Suprapubic skin (tissue), 4 donors: ENCODE results near the gene ARID3A. TPM values are rescaled to one million over a fixed set of nuclear protein-coding genes. Genes with fewer than 3 reads are reported as not detected.
A peak's percentile ranks its signal among the peaks of the same experiment; 100 is the strongest.
"Not testable (repeated sequence)": the region's sequence is repeated elsewhere in the genome, so short reads cannot be mapped to it uniquely, and the experiment has no call there.

ENCODE experiments used
- DNase-seq, 2 donors: peaks; one replicate each; pipeline ENCODE4 v3.0.0-alpha.2; 2019; ENCODE audit warnings: low spot score in 2 of 2
- H3K27ac ChIP-seq: fragments of 200-600 bp; sonication (generic); one replicate; pipeline ENCODE4 v1.5.1; 2019
- H3K27me3 ChIP-seq: fragments of 200-600 bp; sonication (generic); one replicate; pipeline ENCODE4 v1.5.1; 2019
- H3K36me3 ChIP-seq: fragments of 200-600 bp; sonication (generic); one replicate; pipeline ENCODE4 v1.5.1; 2019
- H3K4me1 ChIP-seq: fragments of 200-600 bp; sonication (generic); one replicate; pipeline ENCODE4 v1.5.1; 2019
- H3K4me3 ChIP-seq: fragments of 200-600 bp; sonication (generic); one replicate; pipeline ENCODE4 v1.5.1; 2019; ENCODE audit warnings: mild to moderate bottlenecking
- H3K9me3 ChIP-seq: fragments of 200-600 bp; sonication (generic); one replicate; pipeline ENCODE4 v1.5.1; 2019
- EP300 ChIP-seq: sonication (generic); formaldehyde crosslinking; IDR thresholded peaks from one replicate; pipeline ENCODE4 v1.6.1; 2017; ENCODE audit warnings: antibody characterized with exemption
- POLR2A ChIP-seq, 2 donors: fragments of 450-650 bp; IDR thresholded peaks; one replicate each; pipeline ENCODE4 v1.6.1; 2017; ENCODE audit warnings: antibody characterized with exemption in 2 of 2, mild to moderate bottlenecking in 2 of 2, moderate library complexity in 2 of 2
- POLR2AphosphoS5 ChIP-seq, 3 donors: sonication (generic); formaldehyde crosslinking; IDR thresholded peaks; one replicate each; pipeline ENCODE4 v1.6.1; 2017; ENCODE audit warnings: antibody characterized with exemption in 3 of 3
- WGBS: methylation state at CpG from one replicate; pipeline ENCODE4 v1.1.5; 2018; 5-methylcytosine and 5-hydroxymethylcytosine counted together
- total RNA-seq, 4 donors: library from RNA; depleted of rRNA; stranded (reverse); fragments of >200 nt; gene quantifications; one replicate each; pipeline ENCODE4 v1.1.0, GENCODE V29; 2016
- TF ChIP-seq, protein P1 (sequence below), 2 donors: fragments of 200-600 bp in 1 of 2; fragments of 450-650 bp in 1 of 2; sonication (generic) in 1 of 2; IDR thresholded peaks; one replicate each; pipeline ENCODE4 v1.5.1; 2016 to 2019; ENCODE audit warnings: antibody characterized with exemption in 2 of 2, mild to moderate bottlenecking in 1 of 2, moderate library complexity in 1 of 2

The ARID3A gene
- total RNA-seq, 4 donors from 2014 or later: 4.7 to 7.5 (median 6.1) TPM

DNA sequence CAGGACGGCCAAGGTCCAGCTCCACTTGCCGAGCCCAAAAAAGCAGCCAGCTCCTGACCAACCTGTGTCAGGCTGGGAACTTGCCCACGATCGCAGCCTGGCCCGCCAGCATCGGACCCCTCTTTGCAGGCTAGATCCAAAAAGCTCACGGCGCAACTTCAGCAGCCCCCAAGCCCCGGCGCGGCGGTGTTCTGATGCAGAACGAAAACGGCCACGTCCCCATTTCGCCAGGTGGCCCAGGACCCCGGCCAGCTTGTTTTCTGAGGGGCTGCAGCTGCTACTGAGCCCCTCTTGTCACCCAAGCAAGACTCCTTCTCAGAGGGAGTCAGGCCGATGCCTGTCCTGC, 93.8 kb downstream of the ARID3A start:
- Histone ChIP-seq H3K4me1 (peaks cover 68% of the 10 kb centered on the region), H3K36me3 (no peaks in the 10 kb centered on the region), H3K4me3 (peak overlapping the region; percentile 81), H3K9me3 (no peaks in the 10 kb centered on the region), H3K27ac (no peak overlapping the region), H3K27me3 (no peaks in the 10 kb centered on the region)
- no CpG with 5 or more reads among the region's 18 CpGs for WGBS
- TF ChIP-seq, protein P1, sequence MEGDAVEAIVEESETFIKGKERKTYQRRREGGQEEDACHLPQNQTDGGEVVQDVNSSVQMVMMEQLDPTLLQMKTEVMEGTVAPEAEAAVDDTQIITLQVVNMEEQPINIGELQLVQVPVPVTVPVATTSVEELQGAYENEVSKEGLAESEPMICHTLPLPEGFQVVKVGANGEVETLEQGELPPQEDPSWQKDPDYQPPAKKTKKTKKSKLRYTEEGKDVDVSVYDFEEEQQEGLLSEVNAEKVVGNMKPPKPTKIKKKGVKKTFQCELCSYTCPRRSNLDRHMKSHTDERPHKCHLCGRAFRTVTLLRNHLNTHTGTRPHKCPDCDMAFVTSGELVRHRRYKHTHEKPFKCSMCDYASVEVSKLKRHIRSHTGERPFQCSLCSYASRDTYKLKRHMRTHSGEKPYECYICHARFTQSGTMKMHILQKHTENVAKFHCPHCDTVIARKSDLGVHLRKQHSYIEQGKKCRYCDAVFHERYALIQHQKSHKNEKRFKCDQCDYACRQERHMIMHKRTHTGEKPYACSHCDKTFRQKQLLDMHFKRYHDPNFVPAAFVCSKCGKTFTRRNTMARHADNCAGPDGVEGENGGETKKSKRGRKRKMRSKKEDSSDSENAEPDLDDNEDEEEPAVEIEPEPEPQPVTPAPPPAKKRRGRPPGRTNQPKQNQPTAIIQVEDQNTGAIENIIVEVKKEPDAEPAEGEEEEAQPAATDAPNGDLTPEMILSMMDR (IDR thresholded peaks at IDR 0.05): no peak
- no peak for TF ChIP-seq POLR2AphosphoS5 (IDR thresholded peaks at IDR 0.05)
- TF ChIP-seq EP300: no peak
- TF ChIP-seq POLR2A (IDR thresholded peaks at IDR 0.05): no peak
- DNase-seq: no peak

DNA sequence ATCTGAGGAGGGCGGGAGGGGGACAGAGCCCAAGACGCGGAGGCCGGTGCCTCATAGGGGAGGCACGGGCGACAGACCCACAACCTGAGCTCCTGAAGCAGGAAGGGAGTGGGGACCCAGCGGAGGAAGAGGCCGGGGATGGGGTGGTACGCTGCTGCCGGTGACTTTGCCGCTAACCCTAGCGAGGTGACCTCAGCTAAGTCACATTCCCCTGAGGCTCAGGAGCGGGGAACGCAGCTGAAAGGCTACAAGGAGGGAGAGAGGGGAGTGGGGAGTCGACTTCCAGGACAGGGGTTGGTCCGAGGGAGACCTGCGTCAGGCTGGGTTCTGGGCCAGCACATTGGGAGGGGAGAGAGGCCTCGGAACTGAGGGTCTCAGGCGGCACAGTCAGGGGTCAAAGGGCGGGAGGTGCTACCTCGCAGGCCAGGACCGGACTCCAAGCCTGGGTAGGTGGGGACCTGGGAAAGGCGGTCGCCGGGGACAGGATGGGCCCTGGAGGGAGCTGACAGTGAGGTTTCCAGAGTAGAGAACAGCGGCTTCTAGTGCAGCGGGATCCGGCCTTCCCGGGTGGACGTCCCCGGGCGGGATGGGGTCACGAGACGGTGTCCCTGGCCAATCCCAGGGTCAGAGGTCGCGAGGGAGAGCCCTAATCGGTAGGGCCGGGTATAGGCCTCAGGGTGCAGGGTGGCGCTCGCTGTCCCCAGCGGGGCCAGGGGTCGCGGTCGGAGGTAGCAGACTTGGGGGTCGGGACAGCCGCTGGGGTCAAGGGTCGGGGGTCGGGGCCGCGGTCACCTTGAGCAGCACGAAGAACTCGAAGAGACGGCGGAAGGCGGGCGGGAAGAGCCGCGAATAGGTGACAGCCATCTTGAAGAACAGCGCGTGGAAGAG, 94.4 kb downstream of the ARID3A start:
- H3K9me3 ChIP-seq: no peaks in the 10 kb centered on the region
- DNase-seq: no peak
- H3K27ac ChIP-seq: peak overlapping the region; percentile 90
- H3K4me1 ChIP-seq: peaks cover 61% of the 10 kb centered on the region
- 0% methylated on average over 41 of the region's 60 CpGs for WGBS
- peak overlapping the region; percentile 81 for H3K4me3 ChIP-seq
- TF ChIP-seq EP300 (no peak), POLR2AphosphoS5 (IDR thresholded peaks at IDR 0.05) (no peak), POLR2A (IDR thresholded peaks at IDR 0.05) (no peak)
- TF ChIP-seq, protein P1 (IDR thresholded peaks at IDR 0.05): no peak
- H3K36me3 ChIP-seq: no peaks in the 10 kb centered on the region
- no peaks in the 10 kb centered on the region for H3K27me3 ChIP-seq

DNA sequence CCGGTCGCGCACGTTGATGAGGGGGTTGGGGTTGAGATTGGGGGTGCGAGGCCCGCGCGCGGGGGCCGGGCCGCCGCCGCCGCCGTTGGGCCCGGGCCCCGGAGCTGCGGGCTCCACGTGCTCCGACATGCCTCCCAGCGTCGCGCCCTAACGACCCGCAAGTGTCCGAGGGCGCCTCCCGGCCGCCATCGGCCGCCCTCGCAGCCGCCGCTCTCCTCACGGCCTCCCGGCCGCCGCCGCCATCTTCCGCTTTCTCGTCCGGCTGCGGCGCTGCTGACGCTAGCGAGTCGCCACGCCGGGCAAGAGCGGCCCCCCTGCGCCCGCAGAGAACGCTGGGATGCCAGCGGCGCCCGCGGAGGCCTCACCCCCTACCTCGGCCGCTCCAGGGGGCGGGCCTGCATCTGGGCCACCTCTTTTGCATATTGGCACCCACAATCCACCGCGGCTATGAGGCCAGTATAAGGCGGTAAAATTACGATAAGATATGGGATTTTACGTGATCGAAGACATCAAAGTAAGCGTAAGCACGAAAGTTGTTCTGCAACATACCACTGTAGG, 95.1 kb downstream of the ARID3A start, which contains the start of gene TMEM259:
Gene TMEM259 (minus strand): TSS at position 256 of the 558 bp plus-strand sequence. CDS start 127 bp downstream, at position 129.
- Histone ChIP-seq H3K27me3 (no peaks in the 10 kb centered on the region), H3K4me3 (peak within 1 kb of the TSS; percentile 81), H3K9me3 (no peaks in the 10 kb centered on the region), H3K36me3 (no peaks in the 10 kb centered on the region), H3K4me1 (peaks cover 55% of the 10 kb centered on the region), H3K27ac (peak within 1 kb of the TSS; percentile 90)
- DNase-seq: peak; percentile 98
- peak in 1 of 2 donors; percentile 75 for TF ChIP-seq POLR2A (IDR thresholded peaks at IDR 0.05)
- peak in 1 of 3 donors; percentile 6 for TF ChIP-seq POLR2AphosphoS5 (IDR thresholded peaks at IDR 0.05)
- TF ChIP-seq, protein P1 (IDR thresholded peaks at IDR 0.05): no peak
- under 1% methylated on average over 41 of the region's 68 CpGs for WGBS

DNA sequence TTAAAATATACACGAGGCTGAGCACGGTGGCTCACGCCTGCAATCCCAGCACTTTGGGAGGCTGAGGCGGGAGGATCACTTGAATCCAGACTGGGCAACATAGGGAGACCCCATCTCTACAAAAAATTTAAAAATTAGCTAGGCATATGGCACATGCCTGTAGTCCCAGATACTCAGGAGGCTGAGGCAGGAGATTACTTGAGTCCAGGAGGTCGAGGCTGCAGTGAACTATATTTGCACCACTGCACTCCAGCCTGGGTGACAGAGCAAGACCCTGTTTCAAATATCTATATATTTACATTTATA, 98.0 kb downstream of the ARID3A start:
- H3K4me1 ChIP-seq: peaks cover 53% of the 10 kb centered on the region
- not testable (repeated sequence) for H3K27ac ChIP-seq, H3K4me3 ChIP-seq, DNase-seq, H3K36me3 ChIP-seq, H3K9me3 ChIP-seq, H3K27me3 ChIP-seq
- WGBS: 83% methylated on average over 5 of the region's 5 CpGs

DNA sequence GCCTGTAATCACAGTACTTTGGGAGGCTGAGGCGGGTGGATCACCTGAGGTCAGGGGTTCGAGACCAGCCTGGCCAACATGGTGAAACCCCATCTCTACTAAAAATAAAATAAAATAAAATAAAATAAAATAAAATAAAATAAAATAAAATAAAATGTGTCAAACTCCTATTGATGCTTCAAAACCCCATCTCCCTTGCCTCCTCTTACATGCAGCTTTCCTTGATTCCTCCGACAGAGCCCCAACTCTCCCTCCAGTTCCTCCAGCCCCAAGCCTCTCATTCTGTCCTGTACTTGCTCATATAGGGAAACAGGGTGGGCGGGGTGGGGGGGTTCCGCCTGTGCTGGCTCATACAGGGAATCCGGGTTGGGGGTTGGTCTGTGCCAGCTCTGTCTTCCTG, 99.2 kb downstream of the ARID3A start:
- H3K9me3 ChIP-seq, DNase-seq, H3K36me3 ChIP-seq, H3K27me3 ChIP-seq, H3K27ac ChIP-seq, H3K4me3 ChIP-seq: not testable (repeated sequence)
- WGBS: 81% methylated on average over 6 of the region's 6 CpGs
- peaks cover 53% of the 10 kb centered on the region for H3K4me1 ChIP-seq

Other genes with a start within 250 kb of the ARID3A start
- 10 to 100 TPM; 19.6 to 61.4 (median 59.0) TPM for gene FSTL3, start 249.6 kb upstream of the ARID3A start, total RNA-seq
- not detected for gene PRSS57, start 230.6 kb upstream of the ARID3A start, total RNA-seq
- gene PALM, start 217.1 kb upstream of the ARID3A start, total RNA-seq: 10 to 100 TPM; 19.4 to 45.4 (median 24.2) TPM
- gene MISP, start 174.9 kb upstream of the ARID3A start, total RNA-seq: 1 to 10 TPM in 2 of 4 donors, under 1 TPM in 1, not detected in 1; 0.60 to 6.5 (median 2.0) TPM
- gene PTBP1, start 128.6 kb upstream of the ARID3A start, total RNA-seq: 100 to 1,000 TPM; 152 to 227 (median 174) TPM
- gene PLPPR3, start 104.1 kb upstream of the ARID3A start, total RNA-seq: not detected
- gene AZU1, start 98.2 kb upstream of the ARID3A start, total RNA-seq: under 1 TPM in 1 of 4 donors, not detected in 3; 0.79 TPM
- not detected for gene PRTN3, start 85.0 kb upstream of the ARID3A start, total RNA-seq
- under 1 TPM in 1 of 4 donors, not detected in 3; 0.79 TPM for gene ELANE, start 73.7 kb upstream of the ARID3A start, total RNA-seq
- gene CFD, start 66.4 kb upstream of the ARID3A start, total RNA-seq: 100 to 1,000 TPM; 195 to 332 (median 294) TPM
- gene MED16, start 32.8 kb upstream of the ARID3A start, total RNA-seq: 10 to 100 TPM; 45.1 to 63.9 (median 57.0) TPM
- gene RNU6-9, start 32.6 kb upstream of the ARID3A start, total RNA-seq: not detected
- 10 to 100 TPM; 41.3 to 58.3 (median 51.2) TPM for gene R3HDM4, start 12.8 kb upstream of the ARID3A start, total RNA-seq
- under 1 TPM in 1 of 4 donors, not detected in 3; 0.29 TPM for gene KISS1R, start 8.7 kb upstream of the ARID3A start, total RNA-seq
- 10 to 100 TPM; 25.0 to 52.6 (median 42.2) TPM for gene WDR18, start 58.3 kb downstream of the ARID3A start, total RNA-seq
- gene GRIN3B, start 74.4 kb downstream of the ARID3A start, total RNA-seq: 1 to 10 TPM in 1 of 4 donors, under 1 TPM in 1, not detected in 2; 0.13 to 1.1 TPM
- 100 to 1,000 TPM; 165 to 349 (median 243) TPM for gene TMEM259, start 95.1 kb downstream of the ARID3A start, total RNA-seq
- gene RNU6-2, start 95.5 kb downstream of the ARID3A start, total RNA-seq: not detected
- gene CNN2, start 100.6 kb downstream of the ARID3A start, total RNA-seq: 10 to 100 TPM; 44.0 to 75.1 (median 68.4) TPM
- gene ABCA7, start 114.1 kb downstream of the ARID3A start, total RNA-seq: 10 to 100 TPM; 29.8 to 97.6 (median 47.5) TPM
- gene ARHGAP45, start 141.1 kb downstream of the ARID3A start, total RNA-seq: 10 to 100 TPM; 11.5 to 13.4 (median 12.6) TPM
- 100 to 1,000 TPM in 3 of 4 donors, 10 to 100 TPM in 1; 84.1 to 142 (median 111) TPM for gene POLR2E, start 169.3 kb downstream of the ARID3A start, total RNA-seq
- 100 to 1,000 TPM; 267 to 359 (median 344) TPM for gene GPX4, start 178.0 kb downstream of the ARID3A start, total RNA-seq
- 10 to 100 TPM; 36.7 to 58.9 (median 45.5) TPM for gene SBNO2, start 248.2 kb downstream of the ARID3A start, total RNA-seq